Adrenal gland (tissue), 12 donors: Measurements from ENCODE around the gene CHURC1. TPM values are rescaled to one million over a fixed set of nuclear protein-coding genes. Genes with fewer than 3 reads are reported as not detected.

Source experiments
- DNase-seq, 7 donors: peaks; one replicate each; pipeline ENCODE4 v3.0.0-alpha.2; 2019 to 2020
- H3K27ac ChIP-seq, 5 donors: fragments of 200-600 bp; sonication (generic) in 4 of 5; 1 replicate in 3 of 5; 2 replicates in 2 of 5; pipeline versions ENCODE4 v1.5.1 to v1.8.0; 2016 to 2020; ENCODE audit warnings: mild to moderate bottlenecking in 1 of 5
- H3K27me3 ChIP-seq: fragments of 200-600 bp; 2 replicates; pipeline ENCODE4 v1.8.0; 2021
- H3K36me3 ChIP-seq, 2 donors: fragments of 200-600 bp; replicated peaks in 1 of 2; 1 replicate in 1 of 2; 2 replicates in 1 of 2; pipeline versions ENCODE4 v1.5.1 to v1.8.0; 2018 to 2022
- H3K4me1 ChIP-seq, 2 donors: fragments of 200-600 bp; replicated peaks in 1 of 2; 1 replicate in 1 of 2; 2 replicates in 1 of 2; pipeline versions ENCODE4 v1.5.1 to v1.8.0; 2018 to 2021
- H3K4me3 ChIP-seq, 4 donors: fragments of 200-600 bp; sonication (generic) in 3 of 4; one replicate each; pipeline ENCODE4 v1.5.1; 2016 to 2018
- H3K9me3 ChIP-seq, 3 donors: fragments of 200-600 bp; sonication (generic) in 1 of 3; replicated peaks in 1 of 3; 1 replicate in 2 of 3; 2 replicates in 1 of 3; pipeline versions ENCODE4 v1.5.1 to v1.8.0; 2016 to 2021
- POLR2A ChIP-seq, 2 donors: fragments of 450-650 bp; IDR thresholded peaks; one replicate each; pipeline ENCODE4 v1.6.1; 2017; ENCODE audit warnings: antibody characterized with exemption in 2 of 2, mild to moderate bottlenecking in 2 of 2, moderate library complexity in 1 of 2
- WGBS, 4 donors: extraction: QIAGEN DNeasy Blood & Tissue Kit in 2 of 4; methylation state at CpG; one replicate each; pipeline versions ENCODE4 v1.1.5 to v1.1.7; 2013 to 2017; 5-methylcytosine and 5-hydroxymethylcytosine counted together
- intact Hi-C, 2 donors: fragments of 100-400 bp; cut with DNase I; formaldehyde crosslinking; loops; one replicate each; pipeline versions ENCODE4 v1.14.1 to v1.15.0; 2022 to 2023
- polyA plus RNA-seq, 3 donors: library from polyadenylated mRNA; stranded (reverse); fragments of 200-250 nt in 2 of 3; fragments of 350-450 nt in 1 of 3; fragmentation: Illumina TruSeq in 1 of 3; extraction: RNeasy Lipid Tissue Mini Kit (QIAGEN cat#74804) in 1 of 3; gene quantifications; one replicate each; pipeline ENCODE4 v1.2.3, GENCODE V29; 2013 to 2014
- total RNA-seq, 9 donors: library from RNA; depleted of rRNA in 4 of 9; stranded (reverse); fragments of >200 nt in 4 of 9; fragments of 120-200 nt in 1 of 9; fragmentation: NEBNext Ultra II Directional in 1 of 9; extraction: Animal tissue kit (Norgen Biotek cat#: 25700) in 1 of 9; gene quantifications; one replicate each; pipeline versions ENCODE4 v1.1.0 to v1.2.4, GENCODE V29; 2013 to 2023
- TF ChIP-seq, protein P1 (sequence below), 6 experiments: fragments of 450-650 bp in 4 of 6; fragments of 200-600 bp in 2 of 6; sonication (generic) in 1 of 6; IDR thresholded peaks; 1 replicate in 5 of 6; 2 replicates in 1 of 6; pipeline versions ENCODE4 v1.5.1 to v1.8.0; 2016 to 2021; ENCODE audit warnings: antibody characterized with exemption in 6 of 6, mild to moderate bottlenecking in 2 of 6, moderate library complexity in 1 of 6
- donor health status: healthy with polysubstance abuse.
- donor health status: Bipolar disorder and iron deficiency.
- donor health status: DM: yes; HTN: yes; CAD: no.
- donor health status: DM: no; HTN: no; CAD: no.
- donor health status: DM: no; HTN: no; CAD: no.
- donor health status: DM: yes; HTN: yes; CAD: no.

CHURC1 gene
- total and polyA plus RNA-seq, 12 donors: 36.7 to 101 (median 74.2) TPM

DNA sequence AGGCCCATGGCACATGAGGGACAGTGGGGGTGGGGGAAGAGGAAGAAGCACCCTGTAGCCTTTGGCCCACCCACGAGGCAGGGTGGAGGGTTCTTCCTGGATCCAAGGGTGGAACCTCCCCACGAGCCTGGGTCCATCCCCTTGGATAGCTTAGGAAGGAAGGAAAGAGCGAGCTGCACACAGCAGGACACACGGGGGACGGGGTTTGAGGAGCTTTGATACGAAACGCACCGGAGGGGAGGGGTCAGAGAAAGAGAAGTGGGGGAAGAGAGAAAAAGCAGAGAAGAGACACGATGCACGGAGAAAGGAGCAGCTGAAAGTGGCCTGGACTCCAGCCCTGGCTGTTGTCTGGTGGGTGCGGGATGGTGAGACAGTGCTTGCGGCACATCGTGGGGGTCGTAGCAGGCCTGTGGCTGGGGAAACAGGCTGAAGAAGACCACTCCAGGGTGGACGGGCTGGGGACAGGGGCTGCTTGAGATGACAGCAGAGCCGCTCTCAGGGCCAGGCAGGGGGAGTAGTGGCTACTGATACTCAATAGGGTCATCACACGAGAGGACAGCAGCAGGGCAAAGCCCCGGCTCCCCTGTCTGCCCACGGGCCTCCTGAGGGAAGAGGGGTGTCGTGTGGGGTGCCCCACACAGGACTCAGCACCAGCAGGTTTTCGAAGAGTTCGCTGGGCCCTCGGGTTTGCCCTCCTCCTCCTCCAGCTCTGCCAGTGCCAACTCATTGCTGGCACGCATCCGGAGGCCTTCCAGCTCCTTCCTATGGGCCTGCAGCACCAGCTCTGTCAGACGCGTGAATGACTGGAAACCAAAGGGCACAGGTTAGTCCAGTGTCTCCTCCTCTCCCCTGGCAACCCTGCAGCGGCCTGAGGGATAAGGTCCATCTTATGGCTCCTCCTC is 33.7 kb downstream of the CHURC1 start:
- no peak overlapping the region for H3K27ac ChIP-seq
- H3K9me3 ChIP-seq: no peaks in the 10 kb centered on the region
- no peak overlapping the region for H3K4me3 ChIP-seq
- 86 to 91% (median 89%) methylated on average over 16 to 28 of the region's 28 CpGs for WGBS, 4 donors
- no peaks in the 10 kb centered on the region for H3K4me1 ChIP-seq
- H3K27me3 ChIP-seq: no peaks in the 10 kb centered on the region
- H3K36me3 ChIP-seq: peaks cover 0 to 6% of the 10 kb centered on the region in 2 donors
- intact Hi-C loops: no loop called here
- peak in 2 of 7 donors; percentile 28 to 40 for DNase-seq
- TF ChIP-seq POLR2A (IDR thresholded peaks at IDR 0.05): no peak
- TF ChIP-seq, protein P1, sequence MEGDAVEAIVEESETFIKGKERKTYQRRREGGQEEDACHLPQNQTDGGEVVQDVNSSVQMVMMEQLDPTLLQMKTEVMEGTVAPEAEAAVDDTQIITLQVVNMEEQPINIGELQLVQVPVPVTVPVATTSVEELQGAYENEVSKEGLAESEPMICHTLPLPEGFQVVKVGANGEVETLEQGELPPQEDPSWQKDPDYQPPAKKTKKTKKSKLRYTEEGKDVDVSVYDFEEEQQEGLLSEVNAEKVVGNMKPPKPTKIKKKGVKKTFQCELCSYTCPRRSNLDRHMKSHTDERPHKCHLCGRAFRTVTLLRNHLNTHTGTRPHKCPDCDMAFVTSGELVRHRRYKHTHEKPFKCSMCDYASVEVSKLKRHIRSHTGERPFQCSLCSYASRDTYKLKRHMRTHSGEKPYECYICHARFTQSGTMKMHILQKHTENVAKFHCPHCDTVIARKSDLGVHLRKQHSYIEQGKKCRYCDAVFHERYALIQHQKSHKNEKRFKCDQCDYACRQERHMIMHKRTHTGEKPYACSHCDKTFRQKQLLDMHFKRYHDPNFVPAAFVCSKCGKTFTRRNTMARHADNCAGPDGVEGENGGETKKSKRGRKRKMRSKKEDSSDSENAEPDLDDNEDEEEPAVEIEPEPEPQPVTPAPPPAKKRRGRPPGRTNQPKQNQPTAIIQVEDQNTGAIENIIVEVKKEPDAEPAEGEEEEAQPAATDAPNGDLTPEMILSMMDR (IDR thresholded peaks at IDR 0.05): no peak

DNA sequence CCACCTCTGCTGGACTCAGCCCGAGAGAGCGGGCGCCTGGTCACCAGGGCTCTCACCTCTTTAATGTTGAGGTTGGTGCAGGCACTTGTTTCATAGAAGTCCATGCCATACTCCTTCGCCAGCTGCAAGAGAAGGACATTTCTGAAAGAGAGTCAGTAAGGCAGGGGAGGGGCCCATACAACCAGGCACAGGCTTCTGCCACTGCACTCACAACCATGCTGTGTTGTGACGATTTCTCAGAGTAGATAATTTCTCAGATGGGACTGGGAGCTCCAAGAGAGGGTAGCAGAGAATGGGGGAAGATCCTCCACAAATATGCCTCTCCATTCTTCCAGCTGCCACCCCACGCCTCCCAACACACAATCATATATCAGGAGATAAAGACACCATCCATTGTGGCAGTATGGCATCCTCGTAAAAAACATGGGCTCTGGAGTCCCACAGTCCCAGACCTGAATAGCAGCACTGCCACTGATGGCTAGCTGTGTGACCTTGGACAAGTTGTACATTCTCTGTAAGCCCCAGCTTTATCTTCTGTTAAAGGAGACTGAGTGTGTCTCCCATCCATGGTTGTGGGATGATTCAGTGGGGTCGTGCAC is 34.5 kb downstream of the CHURC1 start:
- no peaks in the 10 kb centered on the region for H3K27me3 ChIP-seq
- peak in 1 of 7 donors; percentile 49 for DNase-seq
- no peak overlapping the region for H3K4me3 ChIP-seq
- peaks cover 0 to 6% of the 10 kb centered on the region in 2 donors for H3K36me3 ChIP-seq
- no peak for TF ChIP-seq POLR2A (IDR thresholded peaks at IDR 0.05)
- TF ChIP-seq, protein P1 (IDR thresholded peaks at IDR 0.05): no peak
- 81 to 94% (median 89%) methylated on average over 5 to 8 of the region's 8 CpGs for WGBS, 4 donors
- intact Hi-C loops: no loop called here
- H3K27ac ChIP-seq: no peak overlapping the region
- H3K4me1 ChIP-seq: no peaks in the 10 kb centered on the region
- H3K9me3 ChIP-seq: no peaks in the 10 kb centered on the region

DNA sequence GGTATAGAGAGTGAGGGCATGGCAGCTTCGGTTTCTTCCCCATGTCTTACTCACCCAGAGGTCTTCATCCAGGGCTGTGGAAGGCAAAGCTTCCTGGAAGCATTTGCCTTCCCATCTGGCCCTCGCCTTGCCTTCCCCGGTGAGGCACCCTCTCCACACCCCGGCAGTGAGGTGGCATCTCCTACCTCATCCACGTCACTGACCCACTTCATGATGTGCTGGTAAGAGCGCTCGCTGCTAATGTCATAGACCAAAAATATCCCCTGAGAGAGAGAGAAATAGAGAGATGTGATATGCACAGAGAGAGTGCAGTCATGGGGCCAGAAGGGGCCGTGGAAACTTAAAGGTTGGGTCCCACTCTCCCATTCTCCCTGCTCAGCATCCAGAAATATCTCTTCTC is 36.6 kb downstream of the CHURC1 start:
- intact Hi-C loops: no loop called here
- TF ChIP-seq POLR2A (IDR thresholded peaks at IDR 0.05): no peak
- TF ChIP-seq, protein P1 (IDR thresholded peaks at IDR 0.05): no peak
- Histone ChIP-seq H3K4me1 (no peaks in the 10 kb centered on the region), H3K27ac (peak overlapping the region in 1 of 5 donors; percentile 47), H3K27me3 (no peaks in the 10 kb centered on the region), H3K9me3 (no peaks in the 10 kb centered on the region), H3K4me3 (no peak overlapping the region), H3K36me3 (peaks cover 0 to 6% of the 10 kb centered on the region in 2 donors)
- 94 to 100% (median 97%) methylated on average over 8 of the region's 8 CpGs for whole genome bisulfite sequencing, 4 donors
- no peak for DNase-seq

DNA sequence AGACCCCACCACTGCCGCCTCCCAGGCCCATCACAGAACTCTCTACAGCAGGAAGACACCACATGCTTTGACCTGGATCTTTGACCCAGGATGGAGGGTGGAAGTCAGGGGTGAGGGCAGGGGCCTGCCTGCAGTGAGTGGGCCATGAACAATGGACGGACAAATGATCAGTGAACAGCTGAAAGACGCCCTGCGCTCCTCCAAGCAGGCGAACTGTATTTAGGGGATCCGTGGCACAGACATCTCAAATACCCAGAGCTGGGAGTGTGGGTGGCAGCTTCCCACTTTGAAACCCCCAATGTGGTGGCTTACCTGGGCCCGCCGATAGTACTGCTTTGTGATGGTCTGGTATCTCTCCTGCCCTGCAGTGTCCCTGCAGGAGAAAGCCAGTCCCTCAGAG is 37.0 kb downstream of the CHURC1 start:
- H3K4me1 ChIP-seq: no peaks in the 10 kb centered on the region
- intact Hi-C loops: no loop called here
- peaks cover 0 to 6% of the 10 kb centered on the region in 2 donors for H3K36me3 ChIP-seq
- H3K27me3 ChIP-seq: no peaks in the 10 kb centered on the region
- no peak overlapping the region for H3K4me3 ChIP-seq
- TF ChIP-seq POLR2A (IDR thresholded peaks at IDR 0.05): no peak
- TF ChIP-seq, protein P1 (IDR thresholded peaks at IDR 0.05): no peak
- no peak for DNase-seq
- H3K27ac ChIP-seq: peak overlapping the region in 1 of 5 donors; percentile 47
- H3K9me3 ChIP-seq: no peaks in the 10 kb centered on the region
- 97 to 98% (median 98%) methylated on average over 8 of the region's 8 CpGs for WGBS, 4 donors
